HCT116 (cell line): ENCODE measurements around the gene CRIM1. TPM values are rescaled to one million over a fixed set of nuclear protein-coding genes. Genes with fewer than 3 reads are reported as not detected.

Experiments
- ATAC-seq: fragments of 200-7000 bp; cut with Tn5 transposase; 2 replicates; pipeline ENCODE4 v1.9.1; 2020; ENCODE audit warnings: mild to moderate bottlenecking, moderate library complexity
- BruUV-seq: library from RNA; stranded (reverse); fragments of 400-500 nt; replicated peaks from 2 replicates; lab custom pipeline; 2021; lab: Mats Ljungman, UMichigan
- CTCF ChIA-PET: fragments of 300-600 bp; sonication (Branson Sonifier 250); formaldehyde crosslinking; loops from one replicate; lab custom pipeline; 2021; ENCODE audit warnings: antibody characterized with exemption; lab: Charles Lee
- POLR2A ChIA-PET: fragments of 300-600, 350-600 bp; sonication (Branson Sonifier 250); formaldehyde crosslinking; loops from one replicate; lab custom pipeline; 2021; ENCODE audit warnings: antibody characterized with exemption; lab: Charles Lee
- RAD21 ChIA-PET, 2 experiments: fragments of 300-600 bp; sonication (Branson Sonifier 250); formaldehyde crosslinking; loops; one replicate each; lab custom pipeline; 2023; ENCODE audit warnings: low total read pairs in 2 of 2; ENCODE audit not compliant: uncharacterized antibody in 2 of 2, unreplicated experiment in 2 of 2, low non-redundant PET in 1 of 2; lab: Charles Lee
- DNase-seq: peaks from one replicate; pipeline ENCODE4 v3.0.0-alpha.2; 2010; ENCODE audit warnings: low read depth, low spot score
- H2AFZ ChIP-seq: fragments of 200-600 bp; shearing (Covaris generic), sonication (generic); 2 replicates; pipeline ENCODE4 v1.6.1; 2017; ENCODE audit warnings: low read depth, mixed run types, mixed read lengths, antibody characterized with exemption, low read length; ENCODE audit not compliant: poor library complexity, severe bottlenecking
- H3K27ac ChIP-seq: 2 replicates; pipeline ENCODE4 v1.5.1; 2012; ENCODE audit warnings: low read depth, low read length
- H3K27me3 ChIP-seq: fragments of 200-600 bp; sonication (generic); 2 replicates; pipeline ENCODE4 v1.6.1; 2016; ENCODE audit warnings: mixed run types, low read length, mixed read lengths; ENCODE audit not compliant: insufficient read depth
- H3K36me3 ChIP-seq, 2 experiments: fragments of 200-500 bp in 1 of 2; fragments of 200-600 bp in 1 of 2; sonication (Bioruptor generic) in 1 of 2; sonication (generic) in 1 of 2; 2 replicates each; pipeline versions ENCODE4 v1.5.1 to v1.6.1; 2014 to 2016; ENCODE audit warnings: low read length in 2 of 2, inconsistent platforms in 1 of 2, mixed read lengths in 1 of 2, mixed run types in 1 of 2; ENCODE audit not compliant: insufficient read depth in 2 of 2, control insufficient read depth in 1 of 2
- H3K4me1 ChIP-seq, 2 experiments: fragments of 200-600 bp in 1 of 2; sonication (generic) in 1 of 2; 2 replicates each; pipeline versions ENCODE4 v1.5.1 to v1.6.1; 2012 to 2017; ENCODE audit warnings: low read length in 2 of 2, inconsistent platforms in 1 of 2, mild to moderate bottlenecking in 1 of 2, mixed read lengths in 1 of 2, mixed run types in 1 of 2, moderate library complexity in 1 of 2; ENCODE audit not compliant: insufficient read depth in 2 of 2, control insufficient read depth in 1 of 2
- H3K4me2 ChIP-seq: fragments of 200-600 bp; sonication (generic); 2 replicates; pipeline ENCODE4 v1.6.1; 2017; ENCODE audit warnings: mixed run types, low read length, mixed read lengths
- H3K4me3 ChIP-seq, 2 experiments: fragments of 200-600 bp in 1 of 2; sonication (generic) in 1 of 2; replicated peaks in 1 of 2; 2 replicates each; pipeline ENCODE4 v1.5.1; 2011 to 2016; ENCODE audit warnings: low read length in 2 of 2, control low read depth in 1 of 2, low read depth in 1 of 2, mild to moderate bottlenecking in 1 of 2, mixed read lengths in 1 of 2, mixed run types in 1 of 2
- H3K79me2 ChIP-seq: fragments of 200-600 bp; sonication (generic); 2 replicates; pipeline ENCODE4 v1.6.1; 2017; ENCODE audit warnings: mild to moderate bottlenecking, mixed run types, low read length, moderate library complexity, mixed read lengths; ENCODE audit not compliant: insufficient read depth
- H3K9ac ChIP-seq: fragments of 200-600 bp; sonication (generic); 2 replicates; pipeline ENCODE4 v1.6.1; 2016; ENCODE audit warnings: low read length, mixed read lengths
- H3K9me2 ChIP-seq: fragments of 200-600 bp; sonication (generic), shearing (Covaris generic); 2 replicates; pipeline ENCODE4 v1.6.1; 2017; ENCODE audit warnings: mixed run types, mild to moderate bottlenecking, moderate library complexity; ENCODE audit not compliant: insufficient read depth
- H3K9me3 ChIP-seq, 2 experiments: fragments of 200-500 bp in 1 of 2; fragments of 200-600 bp in 1 of 2; sonication (Bioruptor generic) in 1 of 2; sonication (generic) in 1 of 2; 2 replicates each; pipeline ENCODE4 v1.6.1; 2014 to 2017; ENCODE audit warnings: low read length in 2 of 2, mixed read lengths in 2 of 2, inconsistent platforms in 1 of 2, low read depth in 1 of 2, mild to moderate bottlenecking in 1 of 2, mixed run types in 1 of 2, moderate library complexity in 1 of 2; ENCODE audit not compliant: control insufficient read depth in 1 of 2, insufficient read depth in 1 of 2
- H4K20me1 ChIP-seq: fragments of 200-600 bp; sonication (generic), shearing (Covaris generic); 2 replicates; pipeline ENCODE4 v1.6.1; 2017; ENCODE audit warnings: mixed run types, mild to moderate bottlenecking, moderate library complexity; ENCODE audit not compliant: insufficient read depth
- CBX3 ChIP-seq: IDR thresholded peaks from 2 replicates; pipeline ENCODE4 v1.6.1; 2012; ENCODE audit warnings: low read depth
- CEBPB ChIP-seq: IDR thresholded peaks from 2 replicates; pipeline ENCODE4 v1.6.1; 2012; ENCODE audit warnings: low read depth
- EGR1 ChIP-seq: IDR thresholded peaks from 2 replicates; pipeline ENCODE4 v1.6.1; 2012; ENCODE audit warnings: low read depth
- ELF1 ChIP-seq: IDR thresholded peaks from 2 replicates; pipeline ENCODE4 v1.6.1; 2012; ENCODE audit warnings: low read depth, borderline replicate concordance
- EZH2 ChIP-seq: fragments of 200-600 bp; sonication (generic); IDR thresholded peaks from 2 replicates; pipeline ENCODE4 v1.6.1; 2017; ENCODE audit warnings: antibody characterized with exemption, mixed run types
- FOSL1 ChIP-seq: IDR thresholded peaks from 2 replicates; pipeline ENCODE4 v1.6.1; 2012; ENCODE audit warnings: low read depth
- JUND ChIP-seq: IDR thresholded peaks from 2 replicates; pipeline ENCODE4 v1.6.1; 2012
- POLR2A ChIP-seq: IDR thresholded peaks from 2 replicates; pipeline ENCODE4 v1.7.0; 2011; ENCODE audit warnings: borderline replicate concordance; ENCODE audit not compliant: insufficient read depth, insufficient read length; ENCODE audit errors: extremely low read depth
- POLR2AphosphoS5 ChIP-seq: IDR thresholded peaks from 2 replicates; pipeline ENCODE4 v1.6.1; 2011; ENCODE audit warnings: mild to moderate bottlenecking, low read depth, low read length, moderate library complexity
- SIN3A ChIP-seq: IDR thresholded peaks from 2 replicates; pipeline ENCODE4 v1.6.1; 2012; ENCODE audit warnings: low read depth
- SP1 ChIP-seq: IDR thresholded peaks from 2 replicates; pipeline ENCODE4 v1.6.1; 2012; ENCODE audit warnings: low read depth
- TCF7L2 ChIP-seq: IDR thresholded peaks from 2 replicates; pipeline ENCODE4 v1.7.0; 2011; ENCODE audit warnings: borderline replicate concordance, inconsistent platforms; ENCODE audit not compliant: insufficient read depth, insufficient read length; ENCODE audit errors: extremely low read depth
- YY1 ChIP-seq: IDR thresholded peaks from 2 replicates; pipeline ENCODE4 v1.6.1; 2011; ENCODE audit warnings: low read length, low read depth, moderate library complexity, mild to moderate bottlenecking; ENCODE audit not compliant: insufficient replicate concordance; ENCODE audit errors: extremely low read depth
- ZFX ChIP-seq: fragments of 450-650 bp; IDR thresholded peaks from 2 replicates; pipeline ENCODE4 v1.6.1; 2017
- ZNF274 ChIP-seq: fragments of 200-500 bp; sonication (Bioruptor generic); IDR thresholded peaks from 2 replicates; pipeline ENCODE4 v1.6.1; 2014; ENCODE audit warnings: mild to moderate bottlenecking, low read depth, low read length, inconsistent platforms
- intact Hi-C: fragments of 100-400 bp; cut with micrococcal nuclease; formaldehyde crosslinking; loops from 2 replicates; pipeline ENCODE4 v1.10.0; 2022
- total RNA-seq: library from RNA; stranded (reverse); gene quantifications from one replicate; pipeline ENCODE4 v1.2.1, GENCODE V29; 2021; ENCODE audit not compliant: unreplicated experiment
- TF ChIP-seq, protein P1 (sequence below): IDR thresholded peaks from 2 replicates; pipeline ENCODE4 v1.6.1; 2011; ENCODE audit warnings: mild to moderate bottlenecking, low read length, moderate library complexity; ENCODE audit not compliant: insufficient replicate concordance; ENCODE audit errors: extremely low read depth
- TF ChIP-seq, protein P2 (sequence below): IDR thresholded peaks from 2 replicates; pipeline ENCODE4 v1.6.1; 2012
- TF ChIP-seq, protein P3 (sequence below), 3 experiments: fragments of 200-600 bp in 1 of 3; sonication (generic) in 1 of 3; IDR thresholded peaks in 2 of 3; conservative IDR thresholded peaks in 1 of 3; 2 replicates each; pipeline ENCODE4 v1.5.1; 2012 to 2017; ENCODE audit warnings: low read depth in 2 of 3, low read length in 2 of 3, antibody characterized with exemption in 1 of 3, borderline replicate concordance in 1 of 3, control low read depth in 1 of 3, mild to moderate bottlenecking in 1 of 3, mixed read lengths in 1 of 3, mixed run types in 1 of 3, moderate library complexity in 1 of 3; ENCODE audit not compliant: insufficient read depth in 1 of 3

Gene CRIM1
- total RNA-seq, 1 experiment from 2014 or later, result 27.2 TPM

DNA sequence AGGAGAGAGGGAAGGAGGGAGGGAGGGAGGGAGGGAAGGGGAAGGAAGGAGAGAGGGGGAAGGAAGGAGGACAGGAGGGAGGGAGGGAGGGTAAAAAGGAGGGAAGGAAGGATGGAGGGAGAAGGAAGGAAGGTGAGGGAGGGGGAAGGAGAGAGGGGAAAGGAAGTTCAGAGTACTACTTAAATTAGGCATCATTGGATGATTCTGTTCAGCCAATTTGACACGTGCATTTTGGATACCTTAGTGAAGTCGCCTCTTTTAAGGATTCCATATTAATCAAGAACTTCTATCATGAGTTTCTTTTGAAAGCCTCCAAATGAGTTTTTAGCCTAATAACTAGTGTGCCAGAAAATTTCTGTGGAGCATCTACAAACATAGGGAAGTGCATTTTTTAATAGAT is 179.5 kb downstream of the CRIM1 start:
- Histone ChIP-seq H3K79me2 (no peaks in the 10 kb centered on the region), H3K27me3 (no peaks in the 10 kb centered on the region), H3K4me2 (no peak overlapping the region), H3K9me3 (no peaks in the 10 kb centered on the region), H3K27ac (no peak overlapping the region), H3K9ac (no peak overlapping the region), H3K36me3 (no peaks in the 10 kb centered on the region), H3K9me2 (no peaks in the 10 kb centered on the region), H2AFZ (no peak overlapping the region)
- BruUV-seq, result no TSS peak
- ChIA-PET CTCF (no interaction called here), RAD21 (no interaction called here)
- intact Hi-C loops, result no loop called here
- TF ChIP-seq POLR2A (no peak), ZFX (no peak), CBX3 (no peak), JUND (no peak), YY1 (no peak), CEBPB (no peak), POLR2AphosphoS5 (no peak), FOSL1 (no peak), ELF1 (no peak), EZH2 (no peak), EGR1 (no peak), SIN3A (no peak), ZNF274 (no peak), SP1 (no peak), TCF7L2 (no peak)
- TF ChIP-seq, protein P1, sequence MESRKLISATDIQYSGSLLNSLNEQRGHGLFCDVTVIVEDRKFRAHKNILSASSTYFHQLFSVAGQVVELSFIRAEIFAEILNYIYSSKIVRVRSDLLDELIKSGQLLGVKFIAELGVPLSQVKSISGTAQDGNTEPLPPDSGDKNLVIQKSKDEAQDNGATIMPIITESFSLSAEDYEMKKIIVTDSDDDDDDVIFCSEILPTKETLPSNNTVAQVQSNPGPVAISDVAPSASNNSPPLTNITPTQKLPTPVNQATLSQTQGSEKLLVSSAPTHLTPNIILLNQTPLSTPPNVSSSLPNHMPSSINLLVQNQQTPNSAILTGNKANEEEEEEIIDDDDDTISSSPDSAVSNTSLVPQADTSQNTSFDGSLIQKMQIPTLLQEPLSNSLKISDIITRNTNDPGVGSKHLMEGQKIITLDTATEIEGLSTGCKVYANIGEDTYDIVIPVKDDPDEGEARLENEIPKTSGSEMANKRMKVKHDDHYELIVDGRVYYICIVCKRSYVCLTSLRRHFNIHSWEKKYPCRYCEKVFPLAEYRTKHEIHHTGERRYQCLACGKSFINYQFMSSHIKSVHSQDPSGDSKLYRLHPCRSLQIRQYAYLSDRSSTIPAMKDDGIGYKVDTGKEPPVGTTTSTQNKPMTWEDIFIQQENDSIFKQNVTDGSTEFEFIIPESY, result no peak
- TF ChIP-seq, protein P2, sequence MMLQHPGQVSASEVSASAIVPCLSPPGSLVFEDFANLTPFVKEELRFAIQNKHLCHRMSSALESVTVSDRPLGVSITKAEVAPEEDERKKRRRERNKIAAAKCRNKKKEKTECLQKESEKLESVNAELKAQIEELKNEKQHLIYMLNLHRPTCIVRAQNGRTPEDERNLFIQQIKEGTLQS, result no peak
- TF ChIP-seq, protein P3, sequence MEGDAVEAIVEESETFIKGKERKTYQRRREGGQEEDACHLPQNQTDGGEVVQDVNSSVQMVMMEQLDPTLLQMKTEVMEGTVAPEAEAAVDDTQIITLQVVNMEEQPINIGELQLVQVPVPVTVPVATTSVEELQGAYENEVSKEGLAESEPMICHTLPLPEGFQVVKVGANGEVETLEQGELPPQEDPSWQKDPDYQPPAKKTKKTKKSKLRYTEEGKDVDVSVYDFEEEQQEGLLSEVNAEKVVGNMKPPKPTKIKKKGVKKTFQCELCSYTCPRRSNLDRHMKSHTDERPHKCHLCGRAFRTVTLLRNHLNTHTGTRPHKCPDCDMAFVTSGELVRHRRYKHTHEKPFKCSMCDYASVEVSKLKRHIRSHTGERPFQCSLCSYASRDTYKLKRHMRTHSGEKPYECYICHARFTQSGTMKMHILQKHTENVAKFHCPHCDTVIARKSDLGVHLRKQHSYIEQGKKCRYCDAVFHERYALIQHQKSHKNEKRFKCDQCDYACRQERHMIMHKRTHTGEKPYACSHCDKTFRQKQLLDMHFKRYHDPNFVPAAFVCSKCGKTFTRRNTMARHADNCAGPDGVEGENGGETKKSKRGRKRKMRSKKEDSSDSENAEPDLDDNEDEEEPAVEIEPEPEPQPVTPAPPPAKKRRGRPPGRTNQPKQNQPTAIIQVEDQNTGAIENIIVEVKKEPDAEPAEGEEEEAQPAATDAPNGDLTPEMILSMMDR (IDR thresholded peaks at IDR 0.05 in 2 of 3, conservative IDR thresholded peaks at IDR 0.05 in 1 of 3; ENCODE audit: borderline replicate concordance in 1 of 3, insufficient read depth in 1 of 3, low read depth in 2 of 3, low read length in 2 of 3), result no peak
- TF ChIP-seq, all 23 proteins: peak for 0
- no peak for DNase-seq
- no peak overlapping the region for H3K4me3 ChIP-seq
- no peak for ATAC-seq
- POLR2A ChIA-PET, result no interaction called here
- H4K20me1 ChIP-seq, result no peaks in the 10 kb centered on the region
- 0 out of 4 replicates have a peak, but pooled peaks cover 0 to 6% of the 10 kb centered on the region in 2 experiments for H3K4me1 ChIP-seq
